Activated CD8-positive, alpha-beta memory T cell treated with anti-CD3 and anti-CD28 coated beads, Interleukin-2, amount 50 U/mL, for 1 hour (primary cell): ENCODE results near the gene RNF149.
"Not testable (repeated sequence)": the region's sequence is repeated elsewhere in the genome, so short reads cannot be mapped to it uniquely, and the experiment has no call there.

Experiments used
- DNase-seq: peaks from one replicate; pipeline ENCODE4 v3.0.0-alpha.2; 2020; ENCODE audit errors: extremely low read depth

The RNF149 gene

DNA sequence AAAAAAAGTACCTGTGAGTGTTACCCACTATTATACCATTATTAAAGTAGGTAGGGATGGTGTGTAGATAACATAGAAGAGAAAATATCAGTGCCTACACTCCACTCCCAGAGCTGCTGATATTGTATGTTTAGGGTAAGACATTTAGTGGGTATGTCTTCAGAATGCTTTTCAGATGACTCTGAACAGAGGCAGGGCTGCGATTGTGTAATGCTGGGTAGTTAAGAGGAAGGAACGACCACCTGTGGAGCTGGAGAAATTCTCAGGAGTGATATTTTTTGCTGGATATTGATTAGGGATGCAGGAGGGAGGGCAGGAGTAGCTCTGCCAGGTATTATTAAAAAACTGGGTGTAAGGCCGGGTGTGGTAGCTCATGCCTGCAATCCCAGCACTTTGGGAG lies 53.0 kb downstream of the RNF149 start:
- no peak for DNase-seq

DNA sequence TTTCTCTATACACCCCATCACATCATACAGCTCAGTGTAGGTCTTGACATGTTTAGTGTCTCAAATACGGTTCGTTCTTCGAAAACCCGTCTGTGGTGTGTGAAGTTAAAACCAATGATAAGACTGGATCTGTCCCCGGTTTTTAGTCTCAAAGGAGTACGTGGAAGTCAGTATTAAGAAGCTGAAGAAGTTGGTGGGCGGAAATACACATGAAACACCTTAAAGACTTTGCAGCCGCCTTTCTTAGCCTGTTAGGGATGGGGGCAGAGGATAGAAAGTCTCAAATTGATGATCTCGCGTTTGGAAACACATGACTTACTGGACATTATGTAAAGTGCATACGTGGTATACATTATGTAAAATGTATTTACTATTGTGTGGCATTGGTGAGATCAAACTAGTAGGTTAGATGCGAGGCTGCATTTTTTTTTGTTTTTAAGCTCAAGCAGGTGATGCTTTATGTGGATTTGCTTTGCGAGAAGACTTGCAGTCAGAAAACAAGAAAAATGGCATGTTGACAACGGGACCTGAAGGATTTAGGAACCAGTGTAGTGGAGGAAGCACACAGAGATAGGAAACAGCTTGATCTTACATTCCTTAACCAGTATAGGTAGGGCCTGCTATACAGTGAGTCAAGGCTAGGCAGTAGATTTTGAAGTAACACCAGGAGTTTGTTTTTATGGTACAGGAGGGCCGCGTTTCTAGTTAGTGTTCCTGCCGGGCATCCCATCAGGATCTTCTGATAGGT lies 54.6 kb downstream of the RNF149 start:
- no peak for DNase-seq

DNA sequence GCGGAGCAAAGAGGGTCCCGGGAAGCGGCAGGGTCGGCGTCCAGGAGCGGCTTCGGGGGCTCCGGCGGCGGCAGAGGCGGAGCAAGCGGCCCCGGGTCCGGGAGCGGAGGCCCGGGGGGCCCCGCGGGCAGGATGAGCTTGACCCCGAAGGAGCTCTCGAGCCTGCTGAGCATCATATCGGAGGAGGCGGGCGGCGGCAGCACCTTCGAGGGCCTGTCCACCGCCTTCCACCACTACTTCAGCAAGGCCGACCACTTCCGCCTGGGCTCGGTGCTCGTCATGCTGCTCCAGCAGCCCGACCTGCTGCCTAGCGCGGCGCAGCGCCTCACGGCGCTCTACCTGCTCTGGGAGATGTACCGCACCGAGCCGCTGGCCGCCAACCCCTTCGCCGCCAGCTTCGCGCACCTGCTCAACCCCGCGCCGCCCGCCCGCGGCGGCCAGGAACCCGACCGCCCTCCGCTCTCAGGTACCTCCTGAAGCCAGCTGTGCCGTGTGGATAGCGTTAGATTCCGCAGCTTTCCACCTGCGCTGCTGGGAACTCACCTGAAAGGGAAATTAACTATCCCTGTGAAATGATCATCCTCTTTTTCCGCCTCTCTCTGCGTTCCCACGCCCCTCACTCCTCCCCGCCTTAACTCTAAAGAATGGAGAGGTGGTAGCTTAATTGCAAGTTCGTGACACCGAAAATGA lies 55.3 kb downstream of the RNF149 start:
- DNase-seq = peak; percentile 40

DNA sequence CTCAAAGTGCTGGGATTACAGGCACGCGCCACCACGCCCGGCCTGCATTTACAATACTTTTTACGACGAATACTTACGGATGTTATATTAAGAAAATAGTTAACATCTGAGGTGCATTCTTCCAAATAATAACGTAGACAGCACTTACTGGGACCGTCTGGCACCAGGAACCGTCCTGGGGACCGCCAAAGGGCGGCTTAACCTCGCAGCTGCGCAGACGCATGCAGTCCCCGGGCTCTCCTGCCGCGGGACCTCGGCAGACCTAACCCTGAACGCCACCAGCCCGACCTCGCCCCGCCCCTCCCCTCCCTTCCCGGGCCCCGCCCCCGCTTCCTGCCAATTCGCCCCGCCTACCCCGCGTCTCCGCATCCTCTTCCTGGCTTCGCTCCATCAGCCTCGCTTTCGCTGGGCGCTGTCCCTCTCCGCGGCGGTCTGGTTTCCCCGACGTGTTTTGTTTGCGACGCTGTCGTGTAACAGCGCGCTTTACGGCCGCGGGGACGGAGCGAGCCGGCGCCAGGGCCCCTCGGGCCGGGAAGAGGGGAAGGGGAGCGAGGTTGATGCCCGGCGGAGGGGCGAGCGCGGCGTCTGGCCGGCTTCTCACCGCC lies 56.0 kb downstream of the RNF149 start, which contains the start of gene CNOT11:
CNOT11 (plus strand) TSS at position 479 of the 605 bp plus-strand sequence; CDS start at position 558, 79 bp downstream.
- peak; percentile 98 for DNase-seq

DNA sequence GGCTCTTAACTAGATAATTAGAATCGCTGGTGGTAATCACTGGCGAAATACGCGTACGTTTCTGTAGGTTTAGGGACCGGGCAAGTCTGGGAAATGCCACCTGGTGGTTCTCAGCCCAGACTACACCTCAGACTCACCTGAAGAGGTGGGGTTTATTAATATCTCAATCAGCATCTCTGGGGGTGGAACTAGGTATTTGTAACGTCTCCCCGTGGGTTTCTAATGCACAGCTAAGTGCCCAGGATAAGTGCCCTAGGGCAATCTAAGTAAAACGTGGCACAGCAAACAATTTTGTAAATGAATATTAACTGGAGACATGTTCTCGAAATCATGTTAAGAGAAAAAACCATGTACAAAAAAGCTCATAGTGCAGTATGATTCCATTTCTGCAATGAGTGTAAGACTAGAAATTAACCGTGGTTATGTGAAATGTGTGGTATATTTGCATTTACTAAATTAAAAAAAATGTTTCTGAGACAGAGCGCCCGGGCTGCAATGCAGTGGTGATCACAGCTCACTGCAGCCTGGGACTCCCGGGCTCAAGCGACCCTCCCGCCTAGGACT lies 56.6 kb downstream of the RNF149 start:
- no peak for DNase-seq

DNA sequence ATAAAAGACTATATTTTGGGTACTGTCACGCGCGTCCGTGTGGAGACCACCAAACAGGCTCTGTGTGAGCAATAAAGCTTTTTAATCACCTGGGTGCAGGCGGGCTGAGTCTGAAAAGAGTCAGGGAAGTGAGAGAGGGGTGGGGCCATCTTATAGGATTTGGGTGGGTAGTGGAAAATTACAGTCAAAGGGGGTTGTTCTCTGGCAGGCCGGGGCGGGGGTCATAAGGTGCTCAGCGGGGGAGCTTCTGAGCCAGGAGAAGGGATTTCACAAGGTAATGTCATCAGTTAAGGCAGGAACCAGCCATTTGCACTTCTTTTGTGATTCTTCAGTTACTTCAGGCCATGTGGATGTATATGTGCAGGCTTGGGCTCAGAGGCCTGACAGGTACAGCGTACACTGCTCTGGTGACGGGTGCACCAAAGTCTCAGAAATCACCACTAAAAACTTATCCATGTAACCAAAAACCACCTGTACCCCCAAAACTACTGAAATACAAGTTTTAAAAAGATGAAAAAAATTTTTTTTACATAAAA lies 57.2 kb downstream of the RNF149 start:
- not testable (repeated sequence) for DNase-seq

DNA sequence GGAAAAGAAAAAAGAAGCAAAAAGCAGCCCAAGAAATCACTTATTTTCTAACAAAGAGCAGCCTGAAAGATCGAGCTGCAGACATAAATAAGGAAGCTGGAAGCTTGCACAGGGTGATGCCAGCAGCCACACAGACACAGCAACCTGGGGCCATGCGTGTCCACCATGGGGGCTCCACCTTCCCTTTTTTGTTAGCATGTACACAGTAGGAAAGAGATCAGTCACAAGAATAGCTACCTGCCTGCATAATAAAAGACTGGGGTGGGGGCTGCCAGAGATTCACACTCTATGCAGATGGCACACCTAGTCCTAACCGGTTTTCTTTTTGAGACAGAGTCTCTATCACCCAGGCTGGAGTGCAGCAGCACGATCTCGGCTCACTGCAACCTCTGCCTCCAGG lies 58.7 kb downstream of the RNF149 start:
- no peak for DNase-seq

DNA sequence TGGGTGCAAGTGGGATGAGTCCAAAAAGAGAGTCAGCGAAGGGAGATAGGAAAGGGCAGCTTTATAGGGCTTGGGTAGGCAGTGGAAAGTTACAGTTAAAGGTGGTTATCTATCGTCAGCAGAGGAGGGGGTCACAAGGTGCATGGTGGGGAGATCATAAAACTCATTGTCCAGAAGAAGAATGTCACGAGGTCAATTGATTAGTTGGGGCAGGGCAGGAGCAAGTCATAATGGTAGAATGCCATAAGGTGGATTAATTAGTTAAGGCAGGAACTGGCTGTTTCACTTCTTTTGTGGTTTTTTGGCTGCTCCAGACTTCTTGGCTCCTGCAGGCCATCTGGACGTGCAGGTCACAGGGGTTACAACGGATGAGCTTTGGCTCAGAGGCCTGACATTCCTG lies 59.7 kb downstream of the RNF149 start:
- not testable (repeated sequence) for DNase-seq

DNA sequence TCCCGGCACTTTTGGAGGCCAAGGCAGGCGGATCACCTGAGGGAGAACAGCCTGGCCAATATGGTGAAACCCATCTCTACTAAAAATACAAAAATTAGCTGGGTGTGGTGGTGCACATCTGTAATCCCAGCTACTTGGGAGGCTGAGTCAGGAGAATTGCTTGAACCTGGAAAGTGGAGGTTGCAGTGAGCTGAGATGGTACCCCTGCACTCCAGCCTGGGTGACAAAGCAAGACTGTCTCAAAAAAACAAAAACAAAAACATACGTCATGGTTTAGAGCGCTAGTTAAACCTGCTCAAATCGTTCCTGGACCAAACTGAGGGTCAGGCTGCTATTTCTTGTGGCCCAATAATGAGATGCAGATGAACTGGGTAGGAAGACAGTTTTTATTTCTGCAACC lies 63.0 kb downstream of the RNF149 start:
- not testable (repeated sequence) for DNase-seq

DNA sequence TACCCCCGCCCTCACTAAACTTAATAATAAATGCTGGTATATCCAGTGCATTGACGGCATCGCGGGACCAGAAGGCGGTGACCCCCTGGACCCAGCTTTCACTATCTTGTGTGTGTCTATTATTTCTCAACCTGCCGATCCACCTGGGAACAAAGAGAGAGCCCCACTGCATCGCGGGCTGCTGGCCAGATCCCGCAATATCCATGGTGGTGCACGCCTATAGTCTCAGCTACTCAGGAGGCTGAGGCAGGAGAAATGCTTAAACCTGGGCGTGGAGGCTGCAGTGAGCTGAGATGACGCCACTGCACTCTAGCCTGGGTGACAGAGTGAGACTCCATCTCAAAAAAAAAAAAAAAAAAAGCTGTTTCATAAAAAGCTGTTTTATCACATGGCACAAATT lies 63.6 kb downstream of the RNF149 start:
- DNase-seq = not testable (repeated sequence)

DNA sequence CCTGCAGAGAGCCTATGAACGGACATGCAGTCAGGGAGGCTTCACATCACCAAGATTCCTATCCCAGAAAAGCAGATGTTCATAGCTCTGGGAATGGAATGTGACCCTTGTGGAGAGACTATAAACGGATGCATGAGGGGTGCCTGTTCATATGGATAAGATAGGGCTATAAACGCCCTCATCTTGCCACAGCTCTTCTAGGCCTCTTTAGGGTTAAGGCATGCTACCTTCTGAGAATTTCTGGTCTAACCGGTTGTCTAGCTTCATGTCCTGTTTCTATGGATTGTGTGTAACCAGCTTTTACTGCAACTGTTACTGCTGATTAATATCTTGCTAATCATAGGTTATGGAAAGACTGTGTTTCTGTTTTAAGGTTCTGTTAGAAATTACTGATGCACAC lies 64.1 kb downstream of the RNF149 start:
- not testable (repeated sequence) for DNase-seq

DNA sequence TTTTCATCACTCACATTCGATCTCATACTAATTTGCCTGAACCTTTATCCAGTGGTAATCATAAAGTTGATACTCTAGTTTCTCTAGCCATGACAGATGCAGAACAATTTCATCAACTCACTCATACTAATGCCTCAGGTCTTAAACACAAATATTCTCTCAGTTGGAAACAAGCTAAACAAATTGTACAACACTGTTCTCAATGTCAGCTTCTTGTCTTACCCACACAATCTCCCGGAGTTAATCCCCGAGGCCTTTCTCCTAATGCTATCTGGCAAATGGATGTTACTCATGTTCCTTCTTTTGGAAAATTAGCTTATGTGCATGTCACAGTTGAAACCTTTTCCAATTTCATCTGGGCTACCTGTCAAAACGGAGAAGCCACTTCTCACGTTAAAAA lies 67.3 kb downstream of the RNF149 start:
- DNase-seq = no peak

DNA sequence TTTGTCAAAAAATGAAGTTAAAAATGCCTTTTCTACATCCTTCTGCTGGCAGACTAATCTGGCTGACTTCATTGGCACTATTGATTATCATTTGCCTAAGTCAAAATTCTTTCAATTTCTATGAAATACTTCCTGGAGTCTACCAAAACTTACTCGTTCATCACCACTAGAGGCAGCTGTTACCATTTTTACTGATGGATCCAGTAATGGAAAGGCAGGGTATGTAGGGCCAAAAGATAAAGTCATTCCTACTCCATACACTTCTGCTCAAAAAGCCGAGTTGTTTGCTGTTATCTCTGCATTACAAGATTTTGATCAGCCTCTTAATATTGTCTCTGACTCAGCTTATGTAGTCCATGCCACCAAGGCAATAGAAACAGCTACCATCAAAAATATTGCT lies 67.8 kb downstream of the RNF149 start:
- DNase-seq = not testable (repeated sequence)

DNA sequence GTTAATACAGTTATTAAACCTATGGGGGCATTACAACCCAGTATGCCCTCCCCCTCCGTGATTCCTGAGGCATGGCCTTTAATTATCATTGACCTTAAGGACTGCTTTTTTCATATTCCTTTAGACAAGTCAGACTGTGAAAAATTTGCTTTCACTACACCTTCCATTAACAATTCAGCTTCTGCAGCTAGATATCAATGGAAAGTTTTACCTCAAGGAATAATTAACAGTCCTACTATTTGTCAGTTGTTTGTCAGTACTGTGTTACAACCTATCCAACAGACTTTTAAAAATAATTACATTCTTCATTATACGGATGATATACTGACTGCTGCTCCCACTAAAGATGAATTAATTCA lies 68.8 kb downstream of the RNF149 start:
- DNase-seq = not testable (repeated sequence)

DNA sequence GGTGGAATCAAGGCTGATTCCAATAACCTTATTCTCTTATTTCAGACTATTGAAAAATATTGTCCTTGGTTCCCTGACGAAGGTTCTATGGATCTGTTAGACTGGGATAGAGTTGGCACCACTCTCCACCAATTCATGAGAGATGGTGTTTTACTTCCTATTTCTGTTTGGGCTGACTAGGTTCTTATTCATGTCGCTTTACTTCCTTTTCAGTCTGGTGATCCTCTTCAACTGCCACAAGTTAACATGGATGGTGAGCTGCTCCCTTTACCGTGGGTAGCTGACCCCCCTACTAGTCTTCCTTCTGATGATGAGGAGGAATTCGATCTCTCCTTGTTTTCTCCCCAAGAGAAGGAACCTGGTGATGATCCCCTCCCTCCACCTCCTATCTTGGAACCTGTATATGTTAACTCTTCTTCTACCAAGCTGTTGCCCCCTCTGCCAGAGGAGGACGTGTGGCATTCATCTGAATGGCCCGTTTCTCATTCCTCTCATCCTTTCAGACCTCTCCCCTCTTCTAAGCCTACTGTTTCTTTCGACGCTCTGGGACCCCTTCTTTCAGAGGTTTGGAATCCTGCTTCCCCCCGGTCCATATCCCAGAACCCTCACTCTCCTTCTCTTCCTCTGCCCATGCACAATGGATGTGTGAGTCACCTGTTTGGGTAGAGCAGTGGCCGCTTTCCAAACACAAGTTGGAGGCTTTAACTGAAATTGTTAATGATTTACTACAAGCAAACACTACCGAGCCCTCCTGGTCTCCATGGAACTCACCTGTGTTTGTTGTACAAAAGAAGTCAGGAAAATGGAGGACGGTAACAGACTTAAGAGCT lies 69.4 kb downstream of the RNF149 start:
- no peak for DNase-seq

DNA sequence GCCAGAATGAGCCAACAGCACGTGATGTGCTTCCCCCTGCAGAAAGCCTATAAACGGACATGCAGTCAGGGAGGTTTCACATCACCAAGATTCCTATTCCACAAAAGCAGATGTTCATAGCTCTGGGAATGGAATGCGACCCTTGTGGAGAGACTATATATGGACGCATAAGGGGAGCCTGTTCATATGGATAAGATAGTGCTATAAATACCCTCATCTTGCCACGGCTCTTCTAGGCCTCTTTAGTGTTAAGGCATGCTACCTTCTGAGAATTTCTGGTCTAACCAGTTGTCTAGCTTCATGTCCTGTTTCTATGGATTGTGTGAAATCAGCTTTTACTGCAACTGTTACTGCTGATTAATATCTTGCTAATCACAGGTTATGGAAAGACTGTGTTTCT lies 70.6 kb downstream of the RNF149 start:
- DNase-seq = not testable (repeated sequence)

DNA sequence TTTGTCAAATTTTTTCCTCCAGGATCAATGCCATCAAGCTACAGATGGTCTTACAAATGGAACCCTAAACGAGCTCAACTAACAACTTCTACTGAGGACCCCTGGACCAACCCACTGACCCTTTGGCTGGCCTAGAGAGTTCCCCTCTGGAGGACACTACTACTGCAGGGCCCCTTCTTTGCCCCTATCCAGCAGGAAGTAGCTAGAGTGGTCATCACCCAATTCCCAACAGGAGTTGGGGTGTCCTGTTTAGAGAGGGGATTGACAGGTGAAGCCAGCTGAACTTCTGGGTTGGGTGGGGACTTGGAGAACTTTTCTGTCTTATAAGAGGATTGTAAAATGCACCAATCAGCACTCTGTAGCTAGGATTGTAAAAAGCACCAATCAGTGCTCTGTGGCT lies 72.5 kb downstream of the RNF149 start:
- DNase-seq = not testable (repeated sequence)

DNA sequence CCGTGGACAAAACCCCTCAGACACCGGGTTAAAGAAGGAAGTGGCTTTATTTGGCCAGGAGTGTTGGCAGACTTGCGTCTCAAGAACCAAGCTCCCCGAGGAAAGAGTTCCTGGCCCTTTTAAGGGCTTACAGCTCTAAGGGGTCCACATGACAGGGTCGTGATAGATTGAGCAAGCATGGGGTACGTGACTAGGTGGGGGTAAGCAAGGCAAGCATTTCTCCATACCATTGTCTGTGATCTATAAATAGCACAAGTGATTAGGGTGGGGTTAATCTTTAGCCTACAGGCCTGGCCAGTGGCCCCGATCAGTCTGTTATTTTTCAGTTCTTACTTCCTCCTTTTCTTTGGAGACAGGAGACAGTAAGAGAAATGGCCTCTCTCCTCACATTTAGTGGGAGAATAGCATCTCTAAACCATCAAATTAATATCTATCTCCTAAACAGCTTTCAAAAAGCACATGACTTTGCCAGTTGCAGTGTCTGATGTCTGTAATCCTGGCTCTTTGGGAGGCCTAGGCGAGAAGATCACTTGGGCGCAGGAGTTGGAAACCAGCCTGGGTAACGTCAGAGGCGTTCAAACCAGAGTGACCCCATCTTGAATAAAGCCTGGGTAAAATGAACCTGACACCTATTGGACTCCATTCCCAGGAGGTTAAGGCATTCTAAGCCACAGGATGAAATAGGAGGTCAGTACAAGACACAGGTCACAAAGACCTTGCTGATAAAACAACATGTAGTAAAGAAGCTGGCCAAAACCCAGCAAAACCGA lies 74.1 kb downstream of the RNF149 start:
- DNase-seq = no peak

DNA sequence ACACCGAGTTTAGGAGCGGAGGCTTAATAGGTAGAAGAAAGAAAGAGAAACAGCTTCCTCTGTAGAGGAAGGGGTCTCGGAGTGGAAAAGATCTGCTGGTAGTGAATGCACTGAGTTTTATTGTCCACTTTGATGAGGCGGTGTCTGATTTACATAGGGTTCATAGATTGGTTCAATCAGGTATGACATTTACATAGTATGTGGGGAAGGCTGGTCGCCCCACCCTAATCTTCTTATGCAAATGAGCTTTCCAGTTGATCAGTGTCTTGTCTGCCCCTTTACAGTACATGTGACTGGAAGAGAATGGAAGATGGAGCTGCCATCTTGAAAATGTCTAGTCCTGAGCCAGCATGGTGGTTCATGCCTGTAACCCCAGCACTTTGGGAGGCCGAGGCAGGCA lies 75.7 kb downstream of the RNF149 start:
- DNase-seq = no peak

DNA sequence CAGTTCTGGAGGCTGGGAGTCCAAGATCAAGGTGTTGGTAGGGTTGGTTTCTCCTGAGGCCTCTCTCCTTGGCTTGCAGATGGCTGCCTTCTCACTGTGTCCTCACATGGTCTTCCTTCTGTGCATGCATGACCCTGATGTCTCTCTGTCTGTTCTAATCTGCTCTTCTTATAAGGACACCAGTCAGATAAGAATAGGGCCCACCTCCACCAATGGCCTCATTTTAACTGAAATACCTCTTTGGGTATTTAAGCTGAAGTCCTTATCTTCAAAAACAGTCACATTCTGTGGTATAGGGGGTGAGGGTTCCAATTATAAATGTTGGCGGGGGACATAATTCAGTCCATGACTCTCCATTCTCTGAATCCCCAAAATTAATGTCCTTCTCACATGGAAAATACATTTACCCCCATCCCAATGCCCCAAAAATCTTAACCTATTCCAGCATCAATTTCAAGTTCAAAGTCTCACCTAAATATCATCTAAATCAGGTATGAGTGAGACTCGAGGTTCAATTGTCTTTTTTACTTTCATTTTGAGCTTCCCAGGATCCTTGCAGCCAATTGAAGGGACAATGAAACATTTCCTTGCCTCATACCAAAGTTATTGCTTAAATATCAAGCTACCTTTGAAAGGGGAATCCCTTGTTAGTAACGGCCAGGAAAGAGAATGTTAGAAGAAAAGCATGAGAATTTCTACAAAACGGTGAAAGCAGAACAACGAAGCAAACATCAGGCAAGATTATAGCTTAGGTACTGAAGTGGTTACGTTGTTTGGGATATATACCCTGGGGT lies 76.4 kb downstream of the RNF149 start:
- no peak for DNase-seq
